Measurements from ENCODE around the gene ADRB1. TPM values are rescaled to one million over a fixed set of nuclear protein-coding genes. Genes with fewer than 3 reads are reported as not detected.

The ADRB1 gene
- total and polyA plus RNA-seq, 2 experiments from 2014 or later: 0.10 to 1.2 TPM

GRCh38 chr10:114021154-114021553, 22.5 kb upstream of the ADRB1 start:
- no peak for TF ChIP-seq CTCF (IDR thresholded peaks at IDR 0.05; ENCODE audit: poor library complexity)
- TF ChIP-seq EZH2phosphoT487 (IDR thresholded peaks at IDR 0.05; ENCODE audit: low read depth, severe bottlenecking, unreplicated experiment): no peak
- no peak for TF ChIP-seq EZH2 (IDR thresholded peaks at IDR 0.05; ENCODE audit: borderline replicate concordance)

GRCh38 chr10:114021717-114022680, 21.7 kb upstream of the ADRB1 start:
- 57% methylated on average over 14 of the region's 14 CpGs for WGBS (ENCODE audit: low lambda C conversion rate, missing lambda C conversion rate)
- H3K27ac ChIP-seq: no peak overlapping the region
- no peak for DNase-seq (ENCODE audit: low spot score)
- no peaks in the 10 kb centered on the region for H3K79me2 ChIP-seq
- H3K9me3 ChIP-seq (ENCODE audit: low read depth): no peaks in the 10 kb centered on the region
- TF ChIP-seq EZH2 (IDR thresholded peaks at IDR 0.05; ENCODE audit: borderline replicate concordance) (no peak), EZH2phosphoT487 (IDR thresholded peaks at IDR 0.05; ENCODE audit: low read depth, severe bottlenecking, unreplicated experiment) (no peak), CTCF (IDR thresholded peaks at IDR 0.05; ENCODE audit: poor library complexity) (no peak)
- H3K4me3 ChIP-seq: no peak overlapping the region
- H3K36me3 ChIP-seq (replicated peaks; ENCODE audit: insufficient read depth, low read depth): no peaks in the 10 kb centered on the region
- no peaks in the 10 kb centered on the region for H4K20me1 ChIP-seq (ENCODE audit: insufficient read depth, poor library complexity, severe bottlenecking)
- H3K9me2 ChIP-seq (replicated peaks; ENCODE audit: insufficient read depth): no peaks in the 10 kb centered on the region
- H3K4me2 ChIP-seq: no peak overlapping the region
- H3K27me3 ChIP-seq: no peaks in the 10 kb centered on the region
- H3K4me1 ChIP-seq (ENCODE audit: insufficient read depth): no peaks in the 10 kb centered on the region
- no peak overlapping the region for H2AFZ ChIP-seq

More at GRCh38 chr10:114021154-114021553, 22.5 kb upstream of the ADRB1 start:
- DNase-seq (ENCODE audit: low spot score): no peak
- no peak overlapping the region for H3K27ac ChIP-seq
- no peak overlapping the region for H2AFZ ChIP-seq
- H3K4me1 ChIP-seq (ENCODE audit: insufficient read depth): no peaks in the 10 kb centered on the region
- WGBS (ENCODE audit: low lambda C conversion rate, missing lambda C conversion rate): 94% methylated on average over 3 of the region's 3 CpGs
- no peaks in the 10 kb centered on the region for H3K27me3 ChIP-seq
- no peaks in the 10 kb centered on the region for H3K9me3 ChIP-seq (ENCODE audit: low read depth)
- H3K4me2 ChIP-seq: no peak overlapping the region
- no peaks in the 10 kb centered on the region for H3K79me2 ChIP-seq
- no peaks in the 10 kb centered on the region for H3K36me3 ChIP-seq (replicated peaks; ENCODE audit: insufficient read depth, low read depth)
- H3K9me2 ChIP-seq (replicated peaks; ENCODE audit: insufficient read depth): no peaks in the 10 kb centered on the region
- H4K20me1 ChIP-seq (ENCODE audit: insufficient read depth, poor library complexity, severe bottlenecking): no peaks in the 10 kb centered on the region
- H3K4me3 ChIP-seq: no peak overlapping the region

GRCh38 chr10:114022766-114023597, 20.7 kb upstream of the ADRB1 start:
- Histone ChIP-seq H3K36me3 (replicated peaks; ENCODE audit: insufficient read depth, low read depth) (no peaks in the 10 kb centered on the region), H3K4me1 (ENCODE audit: insufficient read depth) (no peaks in the 10 kb centered on the region), H3K4me3 (no peak overlapping the region), H3K9me3 (ENCODE audit: low read depth) (no peaks in the 10 kb centered on the region), H4K20me1 (ENCODE audit: insufficient read depth, poor library complexity, severe bottlenecking) (no peaks in the 10 kb centered on the region), H3K4me2 (no peak overlapping the region), H3K27ac (no peak overlapping the region), H3K27me3 (no peaks in the 10 kb centered on the region), H2AFZ (no peak overlapping the region), H3K79me2 (no peaks in the 10 kb centered on the region), H3K9me2 (replicated peaks; ENCODE audit: insufficient read depth) (no peaks in the 10 kb centered on the region)
- no peak for DNase-seq (ENCODE audit: low spot score)
- WGBS (ENCODE audit: low lambda C conversion rate, missing lambda C conversion rate): 84% methylated on average over 7 of the region's 7 CpGs
- TF ChIP-seq CTCF (IDR thresholded peaks at IDR 0.05; ENCODE audit: poor library complexity): no peak
- no peak for TF ChIP-seq EZH2phosphoT487 (IDR thresholded peaks at IDR 0.05; ENCODE audit: low read depth, severe bottlenecking, unreplicated experiment)
- no peak for TF ChIP-seq EZH2 (IDR thresholded peaks at IDR 0.05; ENCODE audit: borderline replicate concordance)

Measured in hepatocyte (in vitro differentiated cells).